Stomach (tissue), 4 donors: Measurements from ENCODE around the gene TMEM161B.

Source experiments
- EP300 ChIP-seq: sonication (generic); formaldehyde crosslinking; IDR thresholded peaks from one replicate; pipeline ENCODE4 v1.6.1; 2017; ENCODE audit warnings: antibody characterized with exemption
- POLR2A ChIP-seq, 4 donors: fragments of 450-650 bp; IDR thresholded peaks; one replicate each; pipeline ENCODE4 v1.6.1; 2016; ENCODE audit warnings: antibody characterized with exemption in 4 of 4, control low read depth in 2 of 4, mild to moderate bottlenecking in 1 of 4, moderate library complexity in 1 of 4
- POLR2AphosphoS5 ChIP-seq, 3 donors: sonication (generic); formaldehyde crosslinking; IDR thresholded peaks; one replicate each; pipeline ENCODE4 v1.6.1; 2016; ENCODE audit warnings: antibody characterized with exemption in 3 of 3
- TF ChIP-seq, protein P1 (sequence below), 7 experiments: fragments of 450-650 bp in 4 of 7; fragments of 200-600 bp in 3 of 7; sonication (generic) in 3 of 7; IDR thresholded peaks; one replicate each; pipeline ENCODE4 v1.5.1; 2016 to 2019; ENCODE audit warnings: antibody characterized with exemption in 7 of 7, control low read depth in 2 of 7, mild to moderate bottlenecking in 1 of 7

DNA sequence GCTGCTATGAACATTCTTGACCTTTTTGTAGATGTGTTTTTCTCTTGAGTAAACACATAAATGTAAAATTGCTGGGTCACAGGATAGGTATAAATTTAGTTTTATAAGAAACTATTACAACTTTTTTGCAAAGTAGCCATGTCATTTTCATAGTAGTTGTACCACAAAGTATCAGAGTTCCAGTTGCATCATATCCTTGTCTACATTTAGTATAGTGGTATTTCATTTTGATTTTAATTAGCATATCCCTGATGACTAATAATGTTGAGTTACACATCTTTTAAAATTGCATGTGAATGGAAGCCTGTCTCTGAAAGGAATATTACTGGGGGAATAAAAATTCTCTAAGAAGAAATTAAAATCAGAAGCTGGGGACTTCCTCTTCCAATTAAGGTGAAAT is 85.4 kb downstream of the TMEM161B start:
- TF ChIP-seq, protein P1, sequence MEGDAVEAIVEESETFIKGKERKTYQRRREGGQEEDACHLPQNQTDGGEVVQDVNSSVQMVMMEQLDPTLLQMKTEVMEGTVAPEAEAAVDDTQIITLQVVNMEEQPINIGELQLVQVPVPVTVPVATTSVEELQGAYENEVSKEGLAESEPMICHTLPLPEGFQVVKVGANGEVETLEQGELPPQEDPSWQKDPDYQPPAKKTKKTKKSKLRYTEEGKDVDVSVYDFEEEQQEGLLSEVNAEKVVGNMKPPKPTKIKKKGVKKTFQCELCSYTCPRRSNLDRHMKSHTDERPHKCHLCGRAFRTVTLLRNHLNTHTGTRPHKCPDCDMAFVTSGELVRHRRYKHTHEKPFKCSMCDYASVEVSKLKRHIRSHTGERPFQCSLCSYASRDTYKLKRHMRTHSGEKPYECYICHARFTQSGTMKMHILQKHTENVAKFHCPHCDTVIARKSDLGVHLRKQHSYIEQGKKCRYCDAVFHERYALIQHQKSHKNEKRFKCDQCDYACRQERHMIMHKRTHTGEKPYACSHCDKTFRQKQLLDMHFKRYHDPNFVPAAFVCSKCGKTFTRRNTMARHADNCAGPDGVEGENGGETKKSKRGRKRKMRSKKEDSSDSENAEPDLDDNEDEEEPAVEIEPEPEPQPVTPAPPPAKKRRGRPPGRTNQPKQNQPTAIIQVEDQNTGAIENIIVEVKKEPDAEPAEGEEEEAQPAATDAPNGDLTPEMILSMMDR (IDR thresholded peaks at IDR 0.05) = no peak
- TF ChIP-seq POLR2A (IDR thresholded peaks at IDR 0.05) (no peak), POLR2AphosphoS5 (IDR thresholded peaks at IDR 0.05) (no peak), EP300 (no peak)
